ENCODE measurements around the gene GALNT10.
A peak's percentile ranks its signal among the peaks of the same experiment; 100 is the strongest.

The GALNT10 gene

GRCh38 chr5:154203798-154204578, 13.5 kb downstream of the GALNT10 start:
- DNase-seq: no peak

DNA sequence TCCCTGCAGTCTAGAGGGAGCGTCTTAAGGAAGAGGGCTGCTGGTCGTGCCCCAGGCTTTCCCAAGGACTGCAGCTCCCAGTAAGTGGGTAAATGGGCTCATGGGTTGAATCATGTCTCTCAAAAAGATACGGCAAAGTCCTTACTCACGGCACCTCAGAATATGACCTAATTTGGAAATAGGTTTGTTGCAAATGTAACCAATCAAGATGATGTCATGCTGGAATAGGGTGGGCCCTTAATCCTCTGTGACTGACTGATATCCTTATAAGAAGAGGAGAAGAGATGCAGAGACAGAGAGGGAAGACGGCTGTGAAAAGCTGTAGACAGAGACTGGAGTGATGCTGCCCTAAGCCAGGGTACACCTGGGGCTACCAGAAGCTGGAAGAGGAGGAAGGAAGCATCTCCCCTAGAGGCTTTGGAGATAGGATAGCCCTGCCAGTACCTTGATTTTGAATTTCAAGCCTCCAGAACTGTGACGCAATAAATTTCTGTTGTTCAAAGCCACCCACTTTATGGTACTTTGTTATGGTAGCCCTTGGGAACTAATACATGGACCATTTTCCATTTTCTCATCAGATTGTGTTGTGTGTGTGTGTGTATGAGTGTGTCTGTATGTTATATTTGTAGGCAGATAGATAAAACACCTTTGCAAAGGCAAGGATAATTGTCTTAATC, 15.0 kb downstream of the GALNT10 start:
- no peak for DNase-seq

DNA sequence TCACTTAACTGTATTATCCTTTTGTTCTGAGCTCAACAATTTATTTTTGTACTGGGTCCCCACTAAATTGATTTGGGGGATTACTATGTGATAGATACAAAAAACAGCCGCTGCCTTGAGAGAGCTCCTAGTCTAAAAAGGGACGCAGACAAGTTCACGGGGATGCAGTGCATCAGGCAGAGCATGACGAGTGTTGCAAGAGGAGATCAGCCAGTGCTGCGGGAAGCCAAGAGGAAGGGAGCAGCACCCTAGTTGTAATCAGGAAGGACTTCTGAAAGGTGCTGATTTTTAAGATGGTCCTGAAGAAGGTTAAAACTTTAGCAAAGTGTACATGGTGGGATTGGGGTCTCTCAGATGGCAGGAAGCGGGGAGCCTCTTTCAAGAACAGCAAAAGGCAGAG, 15.8 kb downstream of the GALNT10 start:
- no peak for DNase-seq

- DNase-seq: no peak
Observed at GRCh38 chr5:154207204-154207603, 16.7 kb downstream of the GALNT10 start.

DNA sequence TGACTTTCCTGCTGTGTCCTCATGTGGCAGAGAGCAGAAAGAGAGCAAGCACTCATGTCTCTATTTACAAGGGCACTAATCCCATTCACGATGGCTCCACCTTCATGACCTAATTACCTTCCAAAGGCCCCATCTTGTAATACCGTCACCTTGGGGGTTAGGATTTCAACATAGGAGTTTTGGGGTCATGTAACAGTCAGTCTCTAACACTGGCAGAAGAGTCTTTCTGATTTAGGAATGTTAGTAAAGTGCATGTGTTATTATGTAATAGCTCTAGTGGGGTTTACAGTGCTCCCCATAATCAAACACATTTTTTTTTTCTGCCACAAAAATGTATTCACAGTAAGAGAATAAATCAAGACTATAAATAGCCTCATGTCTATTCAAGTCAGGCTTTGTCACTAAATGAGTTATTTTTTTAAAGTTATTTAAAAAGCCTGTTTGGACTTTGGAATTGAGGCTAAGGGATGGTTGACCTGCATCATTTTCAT, 19.1 kb downstream of the GALNT10 start:
- no peak for DNase-seq

GRCh38 chr5:154210163-154210562, 19.6 kb downstream of the GALNT10 start:
- DNase-seq: no peak

DNA sequence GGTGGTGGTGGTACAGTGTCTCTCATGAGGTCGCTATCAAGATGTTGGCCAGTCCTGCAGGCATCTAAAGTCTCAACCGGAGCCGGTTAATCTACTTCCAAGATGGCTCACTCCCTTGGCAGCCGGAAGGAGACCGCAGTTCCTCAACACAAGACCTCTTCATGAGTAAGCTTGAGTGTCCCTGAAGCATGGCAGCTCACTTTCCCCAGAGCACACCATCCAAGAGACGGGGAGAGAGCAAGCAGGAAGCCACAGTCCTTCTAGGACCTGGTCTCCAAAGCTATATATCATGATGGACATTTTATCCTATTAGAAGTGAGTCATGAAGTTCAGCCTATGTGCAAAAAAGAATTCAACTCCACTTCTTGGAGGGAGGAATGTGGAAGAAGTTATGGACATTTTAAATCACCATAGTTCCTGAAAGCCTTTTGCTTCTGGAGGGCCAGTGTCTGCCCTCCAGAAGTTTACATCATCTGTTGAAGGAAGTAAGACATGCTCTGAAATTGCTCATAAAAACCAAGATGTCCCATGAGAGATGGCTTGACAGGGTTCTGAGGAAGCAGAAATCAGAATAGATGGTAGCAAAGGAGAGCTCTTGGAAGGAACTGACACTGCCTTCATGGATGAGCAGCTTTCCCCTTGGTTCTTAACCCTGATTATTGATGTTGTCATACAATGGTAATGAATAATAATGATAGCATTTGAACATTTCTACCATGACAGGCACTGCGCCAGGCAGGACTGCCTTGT, 21.3 kb downstream of the GALNT10 start:
- no peak for DNase-seq

- DNase-seq: no peak
Observed at GRCh38 chr5:154213592-154213991, 23.1 kb downstream of the GALNT10 start.

DNA sequence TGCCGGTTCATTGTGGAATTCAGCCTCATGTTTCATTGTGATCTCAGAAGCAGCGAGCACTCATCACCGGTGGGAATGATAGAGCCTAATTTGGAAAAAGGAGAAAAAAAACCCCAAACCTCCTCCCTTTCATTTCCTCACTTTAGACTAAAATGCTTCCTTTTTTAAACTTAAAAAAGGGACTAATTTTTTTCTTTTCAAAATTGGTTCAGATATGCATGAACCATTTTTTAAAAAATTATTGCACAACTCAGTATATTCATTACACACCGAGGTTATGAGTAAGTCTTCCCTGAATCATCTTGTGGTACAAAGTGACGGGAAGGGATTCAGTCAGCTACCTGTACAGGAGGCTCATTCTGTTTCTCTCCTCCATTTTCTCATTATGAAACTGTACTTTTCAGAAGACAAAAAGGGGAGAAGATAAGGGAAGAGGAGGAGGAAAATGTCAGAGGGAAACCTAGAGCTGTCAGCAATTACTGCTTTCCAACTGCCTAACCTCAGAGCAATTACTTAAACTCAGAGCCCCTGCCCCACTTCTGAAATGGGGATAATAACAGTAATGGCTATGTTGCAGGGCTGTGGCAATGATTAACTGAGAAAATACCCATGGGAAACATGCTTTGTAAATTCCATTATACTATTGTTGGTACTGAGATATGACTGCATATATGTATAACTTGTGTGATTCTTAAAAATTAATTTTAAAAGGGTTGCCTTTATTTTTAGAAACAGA, 24.0 kb downstream of the GALNT10 start:
- no peak for DNase-seq

DNA sequence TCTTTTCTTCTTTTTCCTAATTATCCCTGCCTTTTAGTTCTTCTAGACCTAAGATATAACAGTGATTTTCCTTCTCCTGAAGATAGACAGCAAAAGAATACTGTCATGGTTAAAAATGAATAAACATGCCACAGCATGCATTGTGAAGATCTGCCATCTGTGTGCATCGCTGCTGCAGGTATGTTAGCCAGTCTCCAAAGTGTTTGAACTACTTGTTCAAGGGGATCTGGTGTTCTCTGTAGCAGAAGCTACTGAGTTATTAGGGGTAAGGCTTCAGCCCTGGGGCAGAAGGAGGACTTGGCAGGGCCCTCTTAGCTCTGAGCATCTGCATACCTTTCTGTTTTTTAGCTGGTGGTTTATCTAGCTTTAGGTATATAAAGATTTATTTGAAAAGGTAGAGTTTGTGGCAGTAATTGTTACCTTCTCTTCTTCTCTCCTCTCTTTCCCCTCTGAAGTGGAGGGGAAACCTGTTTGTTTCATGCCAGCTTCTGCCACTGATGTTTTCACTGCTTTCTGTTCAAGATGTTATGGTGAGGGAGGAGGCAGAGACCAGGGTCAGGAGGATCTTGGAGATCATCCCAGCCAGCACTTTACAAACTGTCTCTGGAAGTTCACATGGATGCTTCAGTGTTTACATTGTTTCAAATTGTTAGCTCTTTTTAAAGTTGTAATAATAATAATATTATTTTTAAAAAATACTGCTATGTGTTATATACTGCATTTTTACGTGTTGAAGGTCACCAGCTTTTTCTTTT, 25.2 kb downstream of the GALNT10 start:
- no peak for DNase-seq

GRCh38 chr5:154217462-154217861, 26.9 kb downstream of the GALNT10 start:
- DNase-seq: no peak

- no peak for DNase-seq
Observed at GRCh38 chr5:154218786-154219185, 28.3 kb downstream of the GALNT10 start.

- no peak for DNase-seq
Observed at GRCh38 chr5:154220625-154221024, 30.1 kb downstream of the GALNT10 start.

GRCh38 chr5:154221371-154221896, 30.9 kb downstream of the GALNT10 start:
- peak; percentile 29 for DNase-seq

DNA sequence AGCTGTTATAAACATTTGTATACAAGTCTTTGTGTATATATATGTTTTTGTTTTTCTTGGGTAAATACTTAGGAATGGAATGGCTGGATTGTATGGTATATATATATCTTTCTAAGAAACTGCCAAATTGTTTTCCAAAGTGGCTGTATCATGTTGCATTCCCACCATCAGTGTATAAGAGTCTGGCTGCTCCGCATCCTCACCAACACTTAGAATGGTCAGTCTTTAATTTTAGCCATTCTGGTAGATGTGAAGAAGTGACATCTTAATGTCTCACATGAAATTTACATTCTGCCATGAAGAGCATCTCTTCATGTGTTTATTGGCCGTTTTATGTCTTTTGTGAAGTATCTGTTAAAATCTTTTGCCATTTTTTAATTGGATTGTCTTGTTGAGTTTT, 31.9 kb downstream of the GALNT10 start:
- DNase-seq: no peak

DNA sequence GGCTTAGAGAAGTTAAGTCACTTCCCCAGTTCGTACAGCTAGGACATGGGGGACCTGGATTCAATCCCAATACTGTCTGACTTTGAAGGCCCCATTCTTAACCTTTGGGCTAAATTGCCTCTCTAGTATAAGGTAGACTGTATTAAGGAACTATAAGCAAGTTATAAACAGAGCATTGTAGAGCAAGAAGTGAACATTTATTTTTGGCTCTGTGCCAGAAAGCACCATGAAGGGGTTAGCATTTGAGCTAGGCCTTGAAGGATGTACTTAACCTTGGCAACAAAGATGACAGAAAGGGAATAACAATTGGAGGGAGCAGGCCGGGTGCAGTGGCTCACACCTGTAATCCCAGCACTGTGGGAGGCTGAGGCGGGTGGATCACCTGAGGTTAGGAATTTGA, 32.8 kb downstream of the GALNT10 start:
- DNase-seq: no peak

DNA sequence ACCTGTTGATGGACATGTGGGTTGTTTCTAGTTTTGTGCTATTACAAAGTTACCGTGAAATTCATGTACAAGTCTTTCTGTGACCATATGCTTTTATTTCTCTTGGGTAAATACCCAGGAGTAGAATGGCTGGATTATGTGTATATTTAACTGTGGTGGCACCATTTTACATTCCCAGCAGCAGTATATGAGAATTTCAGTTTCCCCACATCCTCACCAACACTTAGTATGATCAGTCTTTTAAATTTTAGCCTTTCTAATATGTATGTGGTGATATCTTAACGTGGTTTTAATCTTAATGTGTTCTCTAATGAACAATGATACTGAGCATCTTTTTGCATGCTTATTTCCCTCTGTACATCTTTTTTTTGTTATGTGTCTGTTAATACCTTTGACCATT, 36.6 kb downstream of the GALNT10 start:
- DNase-seq: no peak

- DNase-seq: no peak
Observed at GRCh38 chr5:154228696-154229095, 38.2 kb downstream of the GALNT10 start.

DNA sequence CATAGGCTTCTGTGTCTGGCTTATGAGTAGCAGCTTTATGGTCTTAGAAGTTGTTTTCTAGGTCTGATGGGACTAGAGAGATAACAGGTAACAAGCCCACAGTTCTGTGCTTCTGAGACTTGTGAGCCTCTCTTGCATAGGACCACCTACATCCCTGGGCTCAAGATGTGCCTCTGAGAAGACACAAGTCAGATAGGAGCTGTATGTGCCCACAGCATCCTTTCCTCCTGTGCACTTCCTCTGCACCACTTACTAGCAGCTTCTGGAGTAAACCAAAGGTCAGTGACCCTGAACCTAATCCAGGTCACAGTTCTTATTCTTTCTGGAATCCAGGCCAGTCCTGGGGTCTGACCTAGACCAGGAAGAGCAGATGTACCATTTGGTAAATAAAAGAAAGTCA, 40.0 kb downstream of the GALNT10 start:
- no peak for DNase-seq

DNA sequence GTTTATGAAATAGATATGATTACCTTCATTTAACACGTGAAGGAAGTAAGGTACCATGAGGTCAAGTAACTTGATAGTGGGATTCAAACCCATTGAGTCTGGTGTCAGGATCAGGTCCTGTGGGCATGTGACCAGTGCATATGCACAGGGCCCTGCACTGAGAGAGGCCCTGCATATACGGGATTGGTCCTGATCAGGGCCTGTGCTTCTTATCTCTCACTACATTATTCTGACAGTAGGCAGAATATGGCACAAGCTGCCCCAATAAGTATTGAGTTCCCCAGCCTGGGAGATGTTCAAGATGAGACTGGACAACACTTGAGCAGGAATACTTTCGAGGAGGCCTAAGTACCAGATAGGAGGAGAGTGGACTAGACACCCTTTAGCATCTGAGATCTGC, 44.0 kb downstream of the GALNT10 start:
- no peak for DNase-seq

GRCh38 chr5:154236011-154236410, 45.5 kb downstream of the GALNT10 start:
- DNase-seq: no peak
